GM10266 (cell line): ENCODE results near the gene FXYD3.

Source experiments
- DNase-seq: peaks from one replicate; pipeline ENCODE4 v3.0.0; 2012; ENCODE audit errors: extremely low spot score
- TF ChIP-seq, protein P1 (sequence below): IDR thresholded peaks from 2 replicates; pipeline ENCODE4 v1.5.1; 2012; ENCODE audit warnings: mild to moderate bottlenecking, low read depth; ENCODE audit not compliant: control insufficient read depth, insufficient read depth; ENCODE audit errors: missing control alignments

FXYD3 gene

DNA sequence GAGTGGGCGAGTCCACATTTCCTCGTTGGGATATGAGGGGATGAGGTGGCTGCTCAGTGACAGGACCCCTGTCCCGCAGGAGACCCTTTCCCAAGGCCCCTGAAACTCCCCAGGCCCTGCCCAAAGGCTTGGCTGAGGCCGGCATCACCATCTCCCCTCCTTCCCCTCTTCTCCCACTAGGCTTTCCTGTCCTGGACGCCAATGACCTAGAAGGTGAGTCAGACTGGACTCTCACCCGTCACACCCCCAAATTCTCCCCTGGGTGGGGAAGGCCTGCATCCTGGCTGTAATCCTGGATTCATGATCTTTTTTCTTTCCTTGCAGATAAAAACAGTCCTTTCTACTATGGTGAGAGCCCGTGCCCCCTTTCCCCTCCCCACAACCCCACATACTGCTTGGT, 5.3 kb downstream of the FXYD3 start:
- DNase-seq: no peak

DNA sequence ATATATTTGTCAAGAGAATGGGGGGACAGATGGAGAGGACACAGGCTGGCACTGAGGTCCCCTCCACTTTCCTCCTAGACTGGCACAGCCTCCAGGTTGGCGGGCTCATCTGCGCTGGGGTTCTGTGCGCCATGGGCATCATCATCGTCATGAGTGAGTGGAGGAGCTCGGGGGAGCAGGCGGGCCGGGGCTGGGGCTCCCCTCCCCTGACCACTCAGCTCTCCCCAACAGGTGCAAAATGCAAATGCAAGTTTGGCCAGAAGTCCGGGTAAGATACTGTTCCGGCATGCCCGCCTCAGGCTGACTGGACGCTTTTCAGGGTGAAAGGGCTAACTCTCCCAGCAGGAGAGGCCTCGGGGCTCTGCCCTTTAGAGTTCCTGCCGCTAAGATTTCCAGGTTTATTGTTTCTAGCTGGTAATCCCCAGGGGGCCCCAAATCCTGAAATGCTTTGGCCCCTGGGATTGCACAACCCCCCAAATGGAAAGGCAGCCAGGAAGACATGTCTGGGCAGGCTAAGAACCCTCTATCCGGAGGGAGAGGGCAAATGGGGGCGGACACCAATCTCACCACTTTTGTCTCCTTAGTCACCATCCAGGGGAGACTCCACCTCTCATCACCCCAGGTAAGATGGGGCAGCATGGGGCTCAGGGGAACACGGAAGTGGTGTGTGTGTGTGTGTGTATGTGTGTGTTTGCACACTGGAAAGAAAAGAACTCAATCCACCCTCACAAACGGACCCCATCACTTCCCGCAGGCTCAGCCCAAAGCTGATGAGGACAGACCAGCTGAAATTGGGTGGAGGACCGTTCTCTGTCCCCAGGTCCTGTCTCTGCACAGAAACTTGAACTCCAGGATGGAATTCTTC, 7.3 kb downstream of the FXYD3 start:
- DNase-seq: no peak
- TF ChIP-seq, protein P1, sequence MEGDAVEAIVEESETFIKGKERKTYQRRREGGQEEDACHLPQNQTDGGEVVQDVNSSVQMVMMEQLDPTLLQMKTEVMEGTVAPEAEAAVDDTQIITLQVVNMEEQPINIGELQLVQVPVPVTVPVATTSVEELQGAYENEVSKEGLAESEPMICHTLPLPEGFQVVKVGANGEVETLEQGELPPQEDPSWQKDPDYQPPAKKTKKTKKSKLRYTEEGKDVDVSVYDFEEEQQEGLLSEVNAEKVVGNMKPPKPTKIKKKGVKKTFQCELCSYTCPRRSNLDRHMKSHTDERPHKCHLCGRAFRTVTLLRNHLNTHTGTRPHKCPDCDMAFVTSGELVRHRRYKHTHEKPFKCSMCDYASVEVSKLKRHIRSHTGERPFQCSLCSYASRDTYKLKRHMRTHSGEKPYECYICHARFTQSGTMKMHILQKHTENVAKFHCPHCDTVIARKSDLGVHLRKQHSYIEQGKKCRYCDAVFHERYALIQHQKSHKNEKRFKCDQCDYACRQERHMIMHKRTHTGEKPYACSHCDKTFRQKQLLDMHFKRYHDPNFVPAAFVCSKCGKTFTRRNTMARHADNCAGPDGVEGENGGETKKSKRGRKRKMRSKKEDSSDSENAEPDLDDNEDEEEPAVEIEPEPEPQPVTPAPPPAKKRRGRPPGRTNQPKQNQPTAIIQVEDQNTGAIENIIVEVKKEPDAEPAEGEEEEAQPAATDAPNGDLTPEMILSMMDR: no peak

More for the DNA sequence above, 5.3 kb downstream of the FXYD3 start:
- TF ChIP-seq, protein P1: no peak

DNA sequence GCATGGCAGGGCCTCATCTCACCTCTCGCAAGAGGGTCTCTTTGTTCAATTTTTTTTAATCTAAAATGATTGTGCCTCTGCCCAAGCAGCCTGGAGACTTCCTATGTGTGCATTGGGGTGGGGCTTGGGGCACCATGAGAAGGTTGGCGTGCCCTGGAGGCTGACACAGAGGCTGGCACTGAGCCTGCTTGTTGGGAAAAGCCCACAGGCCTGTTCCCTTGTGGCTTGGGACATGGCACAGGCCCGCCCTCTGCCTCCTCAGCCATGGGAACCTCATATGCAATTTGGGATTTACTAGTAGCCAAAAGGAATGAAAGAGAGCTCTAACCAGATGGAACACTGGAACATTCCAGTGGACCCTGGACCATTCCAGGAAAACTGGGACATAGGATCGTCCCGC, 8.0 kb downstream of the FXYD3 start:
- DNase-seq: no peak
- TF ChIP-seq, protein P1: no peak

DNA sequence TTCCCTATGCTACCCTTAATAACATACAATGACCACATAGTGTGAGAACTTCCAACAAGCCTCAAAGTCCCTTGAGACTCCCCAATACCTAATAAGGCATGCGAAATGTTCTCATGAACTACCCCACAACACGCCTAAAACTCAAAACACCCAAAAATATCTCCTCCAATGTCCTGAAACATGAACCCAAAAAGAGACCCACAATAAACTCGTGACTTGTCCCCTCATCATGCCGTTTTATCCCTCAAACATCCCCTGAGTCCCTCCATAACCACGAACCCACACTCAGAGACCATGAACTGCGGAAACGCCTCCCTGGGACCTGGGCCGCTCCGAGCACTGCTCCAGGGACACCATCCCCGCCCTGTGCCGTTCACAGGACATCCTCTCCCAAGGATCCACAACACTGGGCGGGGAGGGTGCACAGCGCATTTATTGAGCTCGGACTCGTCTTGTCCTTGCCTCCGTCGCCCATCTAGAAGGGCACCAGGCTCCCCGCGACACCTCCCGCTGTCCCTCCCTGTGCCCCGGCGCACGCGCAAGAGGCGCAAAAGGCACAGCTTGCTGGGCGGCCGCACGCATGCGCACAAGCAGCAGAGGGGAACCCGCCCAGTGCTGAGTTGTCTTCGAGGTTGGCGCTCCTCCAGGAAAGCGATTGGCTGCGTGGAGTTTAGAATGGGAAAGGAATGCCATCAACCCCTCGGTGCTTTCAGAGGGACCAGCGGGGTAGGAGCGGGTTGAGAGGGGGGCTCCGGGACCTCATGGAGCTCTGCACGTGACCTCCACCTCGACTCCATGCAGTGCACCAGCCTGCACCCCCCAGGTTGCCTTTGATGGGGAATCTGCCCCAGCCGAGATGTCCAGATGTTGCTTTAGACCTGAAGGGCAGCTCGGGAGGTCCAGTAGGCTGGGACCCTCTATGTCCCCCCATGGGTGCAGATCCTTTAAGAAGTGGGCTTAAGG, 8.8 kb downstream of the FXYD3 start:
- TF ChIP-seq, protein P1: no peak
- peak; percentile 96 for DNase-seq

DNA sequence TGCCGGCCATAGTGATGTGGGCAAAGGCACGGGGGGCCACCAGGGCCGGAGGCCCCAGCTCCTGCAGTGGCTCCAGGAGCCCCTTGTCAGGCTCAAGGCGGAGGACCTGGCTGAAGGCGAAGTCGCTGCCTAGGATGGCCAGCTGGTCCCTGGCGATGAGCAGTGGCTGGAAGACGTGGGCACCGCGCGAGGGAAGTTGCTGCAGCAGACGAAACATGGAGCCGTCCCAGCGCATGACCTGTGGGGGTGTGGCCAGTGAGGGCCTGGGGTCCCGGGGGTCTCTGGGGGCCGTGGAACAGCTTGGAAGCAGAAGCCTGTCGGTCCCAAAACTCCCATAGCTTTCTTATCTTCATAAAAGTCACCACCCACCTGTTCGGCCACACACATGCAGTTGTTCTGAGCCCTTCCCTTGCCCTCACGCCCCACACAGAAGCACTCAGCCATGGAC, 9.7 kb downstream of the FXYD3 start:
- TF ChIP-seq, protein P1: no peak
- no peak for DNase-seq

DNA sequence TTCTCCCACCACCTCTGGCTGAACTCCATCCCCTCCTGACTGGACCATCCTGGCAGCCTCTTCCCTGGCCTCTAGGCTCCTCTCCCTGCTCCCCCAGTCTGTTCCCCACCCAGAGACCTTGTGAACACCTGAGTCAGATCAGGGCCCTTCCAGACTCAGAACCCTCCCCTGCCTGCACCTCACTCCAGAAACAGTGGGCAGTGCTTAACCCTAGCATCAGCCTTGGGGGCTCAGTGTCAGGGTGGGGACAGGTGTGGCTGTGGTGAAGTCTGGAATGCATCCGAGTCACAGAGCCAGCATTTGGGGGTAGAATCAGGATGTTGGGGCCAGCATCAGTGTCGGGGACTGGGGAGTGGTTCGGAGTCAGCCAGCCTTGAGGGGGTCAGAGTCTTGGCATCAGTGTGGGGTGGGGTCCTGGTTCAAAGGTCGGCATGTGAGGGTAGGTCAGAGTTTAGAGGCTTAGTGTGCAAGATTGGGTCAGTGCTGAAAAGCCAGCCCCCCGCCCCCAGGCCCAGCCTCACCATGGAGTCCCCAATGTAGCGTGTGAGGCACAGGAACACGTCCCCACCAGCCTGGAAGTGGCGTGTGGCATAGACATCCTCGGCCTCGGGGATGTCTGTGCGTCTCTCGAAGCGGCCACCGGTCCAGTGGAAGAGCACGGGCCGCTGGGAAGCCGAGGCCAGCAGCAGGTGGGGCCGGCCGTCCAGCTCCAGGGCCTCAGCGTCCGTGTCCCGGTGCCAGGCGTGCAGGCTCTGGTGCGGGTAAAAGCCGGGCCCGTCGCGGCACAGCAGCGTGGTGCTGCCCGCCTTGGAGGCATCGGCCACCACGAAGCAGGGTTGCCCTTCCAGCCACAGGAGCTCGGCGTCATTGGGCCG, 10.4 kb downstream of the FXYD3 start:
- no peak for DNase-seq
- TF ChIP-seq, protein P1: no peak
